ENCODE results near the gene NR2F1.

NR2F1 gene

DNA sequence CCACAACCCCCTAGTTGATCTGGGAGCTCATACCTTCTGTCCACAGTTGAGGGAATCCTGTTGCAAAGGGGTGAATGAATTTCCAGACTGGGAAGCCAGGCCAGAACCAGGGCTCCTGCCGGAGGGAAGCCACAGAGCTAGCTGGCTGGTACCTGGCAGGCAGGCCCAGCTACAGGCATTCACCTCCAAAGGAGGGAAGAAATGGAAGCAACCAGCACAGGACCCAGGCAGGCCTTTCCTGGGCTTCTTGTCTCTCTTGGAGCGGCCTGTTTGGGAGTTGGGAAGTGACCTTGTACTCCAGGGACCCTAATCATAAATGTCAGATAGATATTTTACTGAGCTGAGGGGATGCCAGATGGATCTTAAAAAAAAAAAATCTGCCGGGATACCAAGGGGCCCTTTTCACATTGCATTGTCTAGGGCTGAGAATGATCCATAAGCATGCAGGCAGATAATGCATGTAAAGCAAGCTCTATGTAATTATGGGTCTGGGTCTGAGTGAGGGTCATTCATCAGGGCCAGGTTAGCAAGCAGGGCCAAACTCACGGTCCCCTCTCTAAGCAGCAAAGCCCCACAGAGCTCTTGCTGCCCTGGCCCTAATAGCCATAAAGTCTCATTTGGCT lies 8.4 kb downstream of the NR2F1 start:
- no peak for DNase-seq

DNA sequence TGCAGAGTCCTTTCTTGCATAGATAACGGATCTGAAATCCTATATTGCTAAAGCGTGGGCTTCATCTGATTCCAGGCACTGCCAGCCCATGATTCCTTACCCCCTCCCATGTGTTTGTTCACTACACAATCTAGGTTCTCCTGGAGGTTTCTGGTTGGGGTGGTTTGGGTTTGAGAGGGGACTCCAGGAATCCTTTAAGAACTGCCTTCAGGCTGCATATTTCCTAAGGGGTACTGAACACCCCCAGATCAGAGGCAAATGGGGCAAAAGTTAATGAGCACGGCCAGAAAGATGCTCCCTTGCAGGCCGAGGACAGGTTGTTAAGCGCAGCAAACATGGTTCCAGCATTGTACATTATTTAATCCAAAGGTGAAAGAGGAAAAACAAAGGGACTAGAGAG lies 9.9 kb downstream of the NR2F1 start:
- no peak for DNase-seq

DNA sequence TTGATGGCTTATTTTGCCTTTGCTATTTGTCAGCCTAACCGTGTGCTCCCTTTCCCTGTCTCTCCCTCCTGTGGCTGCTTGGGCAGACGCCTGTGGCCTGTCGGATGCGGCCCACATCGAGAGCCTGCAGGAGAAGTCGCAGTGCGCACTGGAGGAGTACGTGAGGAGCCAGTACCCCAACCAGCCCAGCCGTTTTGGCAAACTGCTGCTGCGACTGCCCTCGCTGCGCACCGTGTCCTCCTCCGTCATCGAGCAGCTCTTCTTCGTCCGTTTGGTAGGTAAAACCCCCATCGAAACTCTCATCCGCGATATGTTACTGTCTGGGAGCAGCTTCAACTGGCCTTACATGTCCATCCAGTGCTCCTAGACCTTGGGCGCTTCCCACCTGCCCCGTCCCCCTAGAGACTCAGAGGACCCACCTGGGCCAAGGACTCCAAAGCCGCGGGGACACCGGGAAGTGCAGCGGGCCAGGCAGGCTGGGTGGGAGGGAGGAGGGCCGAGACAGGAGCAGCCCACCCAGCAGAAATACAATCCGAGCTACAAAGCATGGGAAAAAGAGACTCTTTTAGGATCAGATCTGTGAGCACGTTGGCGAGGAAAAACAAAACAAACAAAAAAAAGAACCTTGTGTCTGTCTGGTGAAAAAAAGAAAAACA lies 10.6 kb downstream of the NR2F1 start:
- DNase-seq: no peak

DNA sequence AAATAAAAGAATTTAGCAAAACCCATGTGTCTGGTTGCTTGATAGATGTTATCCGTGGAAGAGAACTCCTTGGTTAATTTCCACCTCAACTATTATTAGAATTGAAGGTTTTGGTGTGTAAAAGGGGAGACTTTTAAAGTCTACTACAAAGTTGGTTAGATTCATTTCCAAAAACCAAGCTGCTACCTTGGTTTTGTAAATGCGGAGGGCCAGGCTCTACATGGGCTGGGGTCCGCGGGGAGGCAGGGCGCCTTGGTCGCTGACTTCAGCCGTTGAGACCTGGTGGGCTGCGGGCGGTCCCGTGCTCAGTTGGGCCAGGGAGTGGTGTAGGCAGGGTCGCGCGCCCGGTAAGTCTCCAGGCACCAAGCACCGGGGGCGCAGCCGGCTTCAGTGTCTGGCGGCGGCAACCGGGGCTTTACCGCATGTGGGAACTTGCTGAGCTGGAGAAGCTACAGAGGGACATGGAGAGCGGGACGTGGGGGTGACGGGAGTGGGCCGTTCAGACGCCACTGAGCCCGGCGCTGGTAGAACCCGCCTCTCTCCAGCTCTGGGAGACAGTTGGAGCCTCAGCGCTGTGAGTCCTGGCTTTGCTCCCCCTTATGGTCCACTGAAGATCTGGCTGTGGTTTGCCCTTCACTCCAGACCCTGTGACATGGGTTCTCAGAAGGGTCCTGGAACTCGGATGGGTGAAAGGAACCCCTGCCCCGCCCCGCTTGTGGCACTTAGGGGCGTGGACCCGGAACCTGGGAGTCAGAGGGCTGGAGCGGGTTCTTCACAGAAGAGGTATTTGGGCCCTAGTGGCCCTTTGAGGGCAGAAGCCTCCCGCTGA lies 11.8 kb downstream of the NR2F1 start:
- no peak for DNase-seq

DNA sequence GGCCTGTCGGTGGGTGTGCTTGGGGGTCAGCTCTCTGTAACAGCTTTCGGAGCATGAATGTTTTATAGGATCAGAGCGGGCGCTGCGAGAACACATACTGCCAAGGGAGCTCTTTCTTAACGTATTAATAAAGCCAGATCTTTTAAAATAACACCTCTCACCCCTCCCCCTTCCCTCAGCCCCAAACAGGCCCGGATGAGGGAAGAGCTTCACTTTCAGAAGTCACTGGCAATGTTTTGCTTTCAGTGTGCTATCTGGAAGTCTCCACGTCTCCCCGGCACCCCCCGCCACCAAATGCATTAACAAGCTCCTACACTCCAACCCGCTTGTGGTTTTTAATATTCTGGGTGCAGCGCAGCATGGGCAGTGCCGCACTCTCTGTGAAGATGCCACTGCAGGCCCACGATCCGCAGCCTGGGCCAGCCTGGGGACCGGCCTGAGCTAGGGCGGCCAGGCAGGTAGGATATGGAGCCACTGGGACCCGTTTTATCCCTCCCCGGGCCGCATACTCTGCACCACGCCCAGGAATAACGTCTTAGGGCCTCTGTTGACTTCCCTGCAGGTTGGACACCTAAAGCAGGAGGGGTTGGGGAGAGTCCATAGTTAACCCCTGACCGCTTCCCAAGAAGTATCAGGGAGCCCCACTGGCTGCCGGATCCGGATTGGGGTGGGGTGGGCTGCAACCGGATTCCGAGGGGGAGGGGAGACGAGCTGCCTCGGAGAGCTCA lies 12.6 kb downstream of the NR2F1 start:
- DNase-seq: no peak

DNA sequence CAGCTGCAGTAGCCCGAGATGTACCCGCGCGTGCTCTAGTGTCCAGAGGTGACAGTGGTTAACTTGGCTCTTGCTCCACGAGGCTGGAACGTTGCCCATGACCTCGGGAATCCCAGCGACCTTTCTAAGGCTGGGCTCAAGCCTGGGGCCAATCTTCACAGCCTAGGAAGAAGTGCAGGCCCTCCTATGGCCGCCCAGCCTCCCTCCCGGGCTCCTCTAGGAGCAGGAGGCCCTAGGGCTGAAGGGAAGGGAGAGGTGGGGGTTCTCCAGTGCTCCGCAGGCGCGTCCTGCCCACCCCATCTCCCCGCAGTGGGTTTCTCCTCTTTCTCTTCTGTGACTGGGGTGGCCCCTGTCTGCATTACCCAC lies 13.3 kb downstream of the NR2F1 start:
- DNase-seq: no peak

DNA sequence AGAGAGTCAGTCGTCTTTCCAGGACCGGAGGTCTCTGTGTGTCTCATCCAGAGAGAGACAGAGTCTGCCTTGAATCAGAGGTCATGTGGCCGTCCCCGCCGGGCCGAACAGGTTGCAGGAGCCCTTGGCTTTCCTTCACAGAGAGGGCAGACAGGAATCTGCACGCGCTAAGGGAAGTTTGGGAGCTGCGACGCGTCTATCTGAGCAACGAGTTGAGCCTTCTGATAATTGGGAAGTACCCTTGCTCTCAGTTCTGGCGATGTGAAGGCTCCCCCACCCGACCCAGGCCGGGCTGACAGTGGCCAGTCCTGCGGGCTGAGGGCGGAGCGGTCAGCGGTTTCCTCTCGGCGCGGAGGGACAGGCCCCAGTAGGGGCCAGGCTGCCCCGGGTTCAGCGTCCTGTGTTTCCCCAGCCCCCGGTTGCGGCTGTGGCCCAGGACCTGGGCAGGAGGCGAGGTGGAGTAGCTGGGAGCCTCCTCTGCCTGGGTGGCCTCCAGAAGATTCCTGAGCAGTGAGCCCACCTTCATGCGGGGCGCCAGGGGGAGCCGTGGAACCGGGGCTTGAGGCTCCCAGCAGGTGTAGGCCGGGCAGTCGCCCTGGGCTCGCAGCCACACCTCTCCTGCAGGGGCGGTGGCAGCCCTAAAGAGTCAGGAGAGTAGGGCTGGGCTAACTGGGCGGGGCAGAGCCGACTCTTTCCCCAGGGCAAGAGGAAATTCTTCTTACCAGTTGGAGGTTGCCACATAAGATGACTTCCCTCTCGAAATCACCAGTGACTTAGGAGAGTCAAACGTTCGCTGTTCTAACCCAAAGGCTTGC lies 13.9 kb downstream of the NR2F1 start:
- DNase-seq: no peak

DNA sequence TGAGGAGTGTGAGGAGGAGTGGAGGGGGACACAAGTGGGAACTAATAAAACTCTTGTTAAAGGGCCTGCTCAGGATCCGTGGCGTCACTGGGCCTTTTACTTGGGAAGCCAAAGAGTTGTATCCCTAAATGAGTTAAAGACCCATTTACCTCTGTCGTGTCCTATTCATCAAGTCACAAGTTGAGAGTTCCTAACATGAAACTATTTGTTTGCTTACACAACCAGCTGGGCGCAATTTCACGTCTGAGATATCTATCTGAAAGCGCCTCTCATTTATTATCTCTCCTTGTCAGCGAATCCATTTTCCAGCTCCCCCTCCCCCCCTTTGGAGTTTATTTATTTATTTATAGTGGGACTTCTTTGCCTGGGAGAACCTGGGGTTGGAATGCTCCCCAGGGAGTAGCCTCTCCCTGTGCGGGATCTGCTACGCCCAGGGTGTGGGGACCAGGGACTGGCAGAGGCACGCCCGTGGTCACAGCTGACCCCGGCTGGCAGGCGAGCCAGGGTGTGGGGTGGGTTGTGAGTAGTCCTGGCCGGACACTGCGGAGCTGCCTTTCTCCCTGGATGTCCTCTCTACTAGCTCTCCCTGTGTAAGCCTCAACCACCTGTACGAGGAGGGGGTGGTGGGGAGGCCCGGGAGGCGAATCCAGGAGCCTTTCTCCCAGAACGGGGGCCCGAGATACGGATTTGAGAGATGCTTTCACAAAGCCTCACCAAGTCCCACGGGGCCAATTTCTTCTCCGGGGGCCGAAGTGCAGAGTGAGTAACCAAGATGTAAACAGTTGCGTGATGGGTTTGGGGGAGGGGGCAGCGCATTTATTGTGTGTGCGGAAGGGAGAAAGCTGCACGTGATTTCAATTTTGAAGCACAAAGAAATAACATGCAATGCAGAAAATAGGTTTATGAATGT lies 15.3 kb downstream of the NR2F1 start:
- no peak for DNase-seq

DNA sequence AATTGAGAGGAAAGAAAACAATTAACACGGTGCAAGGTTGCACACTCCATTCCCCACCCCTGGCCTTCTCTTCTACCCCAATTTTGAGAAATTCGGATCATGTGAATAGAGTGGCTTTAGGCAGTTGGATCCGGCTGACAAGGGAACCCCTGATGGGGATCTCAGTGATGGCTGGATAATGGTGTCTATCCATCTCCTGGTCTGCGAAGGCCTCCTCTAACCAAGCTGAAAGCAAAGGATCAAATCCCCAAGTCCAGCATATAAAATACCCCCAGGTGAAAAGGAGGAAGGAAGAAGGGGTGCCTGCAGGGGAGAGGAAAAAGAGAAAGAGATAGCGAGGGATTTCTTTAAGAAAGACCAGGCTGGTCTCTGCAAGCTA lies 16.0 kb downstream of the NR2F1 start:
- no peak for DNase-seq

DNA sequence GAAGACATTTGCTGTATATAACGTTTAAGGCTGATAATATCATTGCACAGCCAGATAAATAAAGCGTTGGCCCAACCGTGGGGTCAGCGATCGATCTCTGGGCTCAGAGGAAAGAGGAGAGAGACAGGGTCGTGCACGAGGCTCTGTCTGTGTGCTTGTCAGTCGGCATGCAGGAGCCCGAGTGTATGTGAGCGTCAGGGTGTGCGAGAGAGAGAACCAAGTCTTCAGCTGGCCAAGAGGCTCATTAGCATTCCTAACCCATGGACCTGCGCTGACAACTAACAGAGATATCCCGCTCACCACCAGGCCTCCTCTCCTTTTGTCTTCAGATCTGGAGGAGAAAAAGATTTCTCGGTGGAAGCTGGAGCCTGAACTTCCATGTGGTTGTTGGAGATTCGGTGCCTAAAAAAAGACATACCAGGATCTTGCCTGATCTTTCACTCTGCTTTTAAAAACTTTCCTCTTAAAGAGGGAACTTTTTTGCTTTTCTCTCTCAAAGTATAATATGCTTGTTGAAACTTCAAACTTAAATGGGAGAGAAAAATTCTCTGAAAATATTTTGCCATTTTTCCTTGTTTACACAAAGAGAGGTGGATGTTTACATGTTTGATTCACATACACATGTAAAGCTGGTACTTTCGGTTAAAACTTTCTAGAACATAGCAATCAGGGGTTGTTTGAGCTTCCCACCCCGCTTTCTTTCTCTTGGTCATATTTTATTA lies 16.5 kb downstream of the NR2F1 start:
- no peak for DNase-seq

DNA sequence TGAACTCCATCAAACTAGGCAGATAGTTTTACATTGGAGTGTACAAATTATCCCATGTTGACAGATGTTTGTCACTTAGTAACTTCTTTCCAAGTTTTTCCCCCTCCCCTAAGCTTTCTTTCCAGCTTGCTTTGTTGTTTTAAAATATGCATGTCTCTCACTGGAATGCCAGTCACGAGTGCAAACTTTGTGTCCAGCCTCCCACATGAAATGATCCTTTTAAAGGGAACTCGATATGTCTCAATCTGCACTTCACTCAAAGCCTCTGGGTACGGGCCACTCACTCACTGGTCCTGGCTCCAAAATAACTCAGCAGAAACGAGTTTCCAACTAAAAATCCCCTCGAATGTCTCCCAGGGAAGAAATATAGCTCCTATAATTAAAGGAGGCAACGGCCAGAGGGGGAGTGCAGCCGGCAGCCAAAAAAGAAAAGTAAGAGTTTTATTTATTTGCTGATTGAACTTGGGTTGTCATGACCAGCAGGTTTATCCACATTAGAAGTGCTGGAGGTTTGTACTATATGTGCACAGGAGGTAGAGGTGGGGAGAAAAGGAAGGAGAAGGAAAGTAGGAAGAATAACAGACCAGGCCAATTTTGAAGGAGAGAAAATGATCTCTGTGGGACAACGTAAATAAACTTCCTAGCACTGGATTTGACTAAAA lies 17.5 kb downstream of the NR2F1 start:
- DNase-seq: no peak

DNA sequence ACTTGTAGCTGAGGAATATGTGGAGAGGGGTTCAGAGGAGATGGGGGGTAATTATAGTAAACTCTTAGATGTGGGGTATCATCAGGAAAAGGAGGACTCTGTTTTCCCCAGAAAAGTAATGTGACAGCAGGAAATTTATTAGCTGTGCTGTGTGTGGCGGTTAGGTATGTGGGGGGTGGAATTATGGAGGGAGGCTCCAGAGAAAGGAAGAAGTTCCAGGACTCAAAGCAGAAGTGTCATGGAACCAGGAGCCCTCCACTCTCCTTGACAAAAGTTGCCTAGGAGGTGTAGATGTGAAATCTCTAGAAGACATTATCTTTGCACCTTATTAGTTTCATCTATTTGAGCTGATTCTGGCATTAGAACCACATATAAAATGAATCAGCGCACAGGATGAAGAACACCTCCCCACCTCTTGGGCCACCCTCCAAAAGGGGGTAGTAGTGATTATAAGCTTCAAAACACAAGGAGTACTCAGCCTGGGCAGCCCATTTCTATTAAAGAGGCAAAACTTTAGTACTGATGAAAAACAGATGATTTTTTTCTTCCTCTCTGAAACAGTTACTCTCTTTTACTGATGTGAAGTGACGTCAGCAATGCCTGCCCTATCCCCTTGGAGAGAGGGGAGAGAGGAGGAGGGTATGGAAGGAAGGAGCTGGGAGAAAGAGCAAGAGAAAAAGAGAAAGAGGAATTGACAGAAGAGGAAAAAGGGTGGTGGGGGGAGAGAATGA lies 18.2 kb downstream of the NR2F1 start:
- DNase-seq: no peak

DNA sequence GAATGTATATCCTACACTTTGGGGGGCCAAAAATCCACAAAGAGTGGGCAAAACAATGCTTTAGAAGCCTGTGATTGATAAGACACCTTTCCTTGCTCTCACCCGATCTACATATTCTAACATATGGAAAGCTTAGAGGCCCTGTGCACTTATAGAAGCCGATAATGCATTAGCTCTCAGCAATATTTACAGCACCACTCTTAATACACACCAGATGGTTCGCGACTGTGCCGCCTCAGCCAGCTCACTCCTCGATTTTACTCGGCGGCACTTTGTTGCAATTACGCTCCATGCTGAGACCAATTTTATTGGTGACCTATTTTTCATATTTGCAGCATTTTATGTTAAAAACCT lies 18.8 kb downstream of the NR2F1 start:
- no peak for DNase-seq

DNA sequence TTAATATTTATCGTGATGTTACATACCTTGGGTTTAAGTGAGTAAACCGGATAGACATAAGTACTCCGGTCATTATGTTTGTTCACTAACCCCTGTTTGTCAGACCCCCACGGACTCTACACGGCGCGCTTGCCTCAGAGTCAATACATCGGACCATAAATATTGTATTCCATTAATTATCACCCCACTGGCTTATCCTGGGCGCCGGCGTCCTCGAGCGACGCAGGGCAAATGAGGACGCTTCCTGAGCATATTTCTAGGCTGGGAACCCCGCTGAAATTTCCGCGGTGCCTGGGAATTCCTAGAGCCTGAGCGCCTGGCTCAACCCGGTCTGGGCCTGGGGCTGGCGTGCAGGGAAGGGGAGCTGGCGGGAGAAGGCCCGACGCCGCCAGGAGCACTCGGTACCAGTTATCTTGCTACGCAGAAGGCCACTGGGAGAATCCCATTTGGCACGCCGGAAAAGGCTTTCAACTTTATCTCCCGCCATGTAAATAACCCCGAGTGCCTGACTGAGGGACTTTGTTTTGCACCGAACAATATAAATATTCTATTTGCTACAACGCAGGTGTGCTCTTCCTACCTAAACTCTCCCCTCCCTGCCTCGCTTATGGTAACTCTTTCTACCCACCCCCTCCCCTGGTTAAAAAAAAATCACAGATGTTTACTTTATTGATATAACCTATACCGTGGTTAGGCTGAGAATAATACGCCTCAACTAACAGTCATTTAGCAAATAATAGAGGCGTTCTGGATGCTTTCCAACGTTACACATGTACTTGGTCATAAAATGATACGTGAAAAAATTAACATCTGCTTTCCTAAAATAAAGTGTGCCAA lies 19.4 kb downstream of the NR2F1 start:
- no peak for DNase-seq

DNA sequence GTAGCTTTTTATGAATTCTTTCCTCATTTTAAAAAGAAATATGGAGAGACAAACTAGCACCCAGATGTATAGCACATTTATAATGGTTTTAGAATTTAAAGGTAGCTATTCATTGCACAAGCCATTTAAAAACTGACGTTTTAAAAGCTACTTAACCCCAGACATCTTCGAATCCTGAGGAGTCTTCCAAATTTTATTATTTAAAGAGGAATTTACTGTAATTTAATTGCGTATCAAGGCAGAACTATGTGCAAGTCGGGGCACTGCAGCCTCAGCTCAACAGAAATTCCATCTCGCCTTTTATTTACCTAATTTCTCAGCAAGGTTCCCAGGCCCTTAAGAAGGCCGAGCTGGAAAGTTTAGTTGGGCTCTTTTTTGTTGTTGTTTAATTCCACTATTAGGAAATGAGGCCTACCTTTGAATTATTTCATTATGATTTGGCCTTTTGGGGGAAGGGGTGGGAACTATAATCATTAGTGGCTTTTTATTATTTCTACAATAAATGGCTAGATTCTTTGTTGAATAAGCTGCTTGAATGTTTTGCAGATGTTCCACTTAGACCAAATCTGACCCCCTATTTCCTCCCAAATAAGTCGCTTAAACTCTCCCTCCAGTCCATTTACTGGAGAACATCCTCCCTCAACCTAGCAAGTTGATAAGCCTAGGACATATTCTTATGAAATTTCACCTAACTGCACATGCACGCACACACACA lies 20.2 kb downstream of the NR2F1 start:
- no peak for DNase-seq

DNA sequence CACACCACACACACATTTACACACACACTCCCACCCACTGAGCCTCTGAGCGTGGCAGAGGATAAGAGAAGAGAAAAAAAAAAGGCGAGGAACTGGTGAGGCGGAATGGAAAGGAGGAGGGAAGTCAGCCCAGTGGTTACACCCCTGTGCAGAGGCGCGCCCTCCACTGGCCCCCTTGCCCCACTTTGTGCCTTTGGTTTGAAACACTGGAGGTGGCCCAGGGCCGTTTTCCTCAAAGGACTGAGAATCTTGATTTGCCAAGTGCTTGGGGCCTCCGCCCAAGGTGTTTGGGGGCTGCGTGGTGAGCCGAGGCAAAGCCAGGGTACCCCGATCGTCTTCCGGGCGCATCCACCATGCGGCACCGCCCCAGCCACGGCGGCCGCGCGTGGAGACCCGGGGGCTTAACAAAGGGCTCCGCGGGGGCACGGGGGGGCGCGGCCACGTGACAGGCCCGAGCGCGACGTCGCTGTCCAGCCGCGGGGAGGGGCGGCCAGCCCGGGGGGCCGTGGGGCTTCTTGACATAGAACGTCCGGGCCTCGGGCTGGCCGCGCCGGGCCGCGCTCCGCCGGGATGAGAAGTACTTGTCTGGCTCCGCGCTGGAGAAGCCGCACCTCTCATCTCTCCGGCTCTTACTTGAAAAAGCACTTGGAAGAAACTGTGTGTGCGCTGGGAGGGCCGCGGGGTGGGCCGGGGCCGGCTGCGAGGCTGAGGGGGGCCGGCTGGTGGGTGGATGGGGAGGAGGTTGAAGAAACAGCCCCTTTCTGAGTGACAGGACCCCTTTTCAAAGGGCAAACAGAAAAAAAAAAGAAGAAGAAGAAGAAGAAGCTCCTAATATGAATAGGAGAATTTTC lies 21.0 kb downstream of the NR2F1 start:
- no peak for DNase-seq
